WI38 (cell line): Measurements from ENCODE around the gene STOML3.

ENCODE experiments used
- H3K4me3 ChIP-seq: 2 replicates; pipeline ENCODE4 v1.5.1; 2011; ENCODE audit warnings: low read depth, mild to moderate bottlenecking, control low read depth, low read length
- TF ChIP-seq, protein P1 (sequence below): IDR thresholded peaks from 2 replicates; pipeline ENCODE4 v1.5.1; 2012; ENCODE audit warnings: low read depth, mild to moderate bottlenecking, control low read depth, low read length

STOML3 gene

GRCh38 chr13:39035799-39036198, 45.2 kb upstream of the STOML3 start:
- peak overlapping the region; percentile 72 for H3K4me3 ChIP-seq
- TF ChIP-seq, protein P1, sequence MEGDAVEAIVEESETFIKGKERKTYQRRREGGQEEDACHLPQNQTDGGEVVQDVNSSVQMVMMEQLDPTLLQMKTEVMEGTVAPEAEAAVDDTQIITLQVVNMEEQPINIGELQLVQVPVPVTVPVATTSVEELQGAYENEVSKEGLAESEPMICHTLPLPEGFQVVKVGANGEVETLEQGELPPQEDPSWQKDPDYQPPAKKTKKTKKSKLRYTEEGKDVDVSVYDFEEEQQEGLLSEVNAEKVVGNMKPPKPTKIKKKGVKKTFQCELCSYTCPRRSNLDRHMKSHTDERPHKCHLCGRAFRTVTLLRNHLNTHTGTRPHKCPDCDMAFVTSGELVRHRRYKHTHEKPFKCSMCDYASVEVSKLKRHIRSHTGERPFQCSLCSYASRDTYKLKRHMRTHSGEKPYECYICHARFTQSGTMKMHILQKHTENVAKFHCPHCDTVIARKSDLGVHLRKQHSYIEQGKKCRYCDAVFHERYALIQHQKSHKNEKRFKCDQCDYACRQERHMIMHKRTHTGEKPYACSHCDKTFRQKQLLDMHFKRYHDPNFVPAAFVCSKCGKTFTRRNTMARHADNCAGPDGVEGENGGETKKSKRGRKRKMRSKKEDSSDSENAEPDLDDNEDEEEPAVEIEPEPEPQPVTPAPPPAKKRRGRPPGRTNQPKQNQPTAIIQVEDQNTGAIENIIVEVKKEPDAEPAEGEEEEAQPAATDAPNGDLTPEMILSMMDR, result no peak

- peak overlapping the region; percentile 72 for H3K4me3 ChIP-seq
- TF ChIP-seq, protein P1, result no peak
Measured at GRCh38 chr13:39035204-39035603, 44.6 kb upstream of the STOML3 start.

- H3K4me3 ChIP-seq, result no peak overlapping the region
Measured at GRCh38 chr13:39034085-39034484, 43.5 kb upstream of the STOML3 start.

GRCh38 chr13:39032150-39032549, 41.5 kb upstream of the STOML3 start:
- TF ChIP-seq, protein P1, result no peak

More at GRCh38 chr13:39034085-39034484, 43.5 kb upstream of the STOML3 start:
- TF ChIP-seq, protein P1, result no peak

GRCh38 chr13:39025433-39025839, 34.8 kb upstream of the STOML3 start:
- H3K4me3 ChIP-seq, result no peak overlapping the region
- TF ChIP-seq, protein P1, result no peak

More at GRCh38 chr13:39032150-39032549, 41.5 kb upstream of the STOML3 start:
- no peak overlapping the region for H3K4me3 ChIP-seq

GRCh38 chr13:39023761-39024160, 33.1 kb upstream of the STOML3 start:
- TF ChIP-seq, protein P1, result no peak
- no peak overlapping the region for H3K4me3 ChIP-seq

DNA sequence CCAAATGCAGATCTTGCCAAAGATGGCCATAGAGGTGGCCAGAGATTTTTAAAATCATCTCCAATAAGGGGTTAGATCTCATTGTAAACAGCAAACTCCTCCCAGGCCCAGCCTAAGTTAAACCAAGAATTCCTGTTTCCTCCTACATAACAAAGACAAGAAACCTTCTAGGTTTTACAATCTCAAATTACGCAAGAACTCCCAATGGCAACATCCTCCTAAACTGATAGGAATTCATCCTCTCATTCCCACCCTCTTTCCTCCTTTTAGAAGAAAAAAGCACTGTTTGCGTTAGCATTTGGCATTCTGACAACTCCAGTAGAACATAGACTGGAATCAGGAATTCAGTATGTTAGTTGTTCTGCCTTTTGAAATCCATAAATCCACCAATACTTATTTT, 32.7 kb upstream of the STOML3 start:
- TF ChIP-seq, protein P1, result no peak
- H3K4me3 ChIP-seq, result no peak overlapping the region
